ENCODE measurements around the gene GNL3L. TPM values are rescaled to one million over a fixed set of nuclear protein-coding genes. Genes with fewer than 3 reads are reported as not detected.

Gene GNL3L
- total and polyA plus RNA-seq, 2 of the 13 experiments (the other 11 are each of a cell fraction or from before 2014, with no cell fraction given) = 12.1 to 32.6 TPM

DNA sequence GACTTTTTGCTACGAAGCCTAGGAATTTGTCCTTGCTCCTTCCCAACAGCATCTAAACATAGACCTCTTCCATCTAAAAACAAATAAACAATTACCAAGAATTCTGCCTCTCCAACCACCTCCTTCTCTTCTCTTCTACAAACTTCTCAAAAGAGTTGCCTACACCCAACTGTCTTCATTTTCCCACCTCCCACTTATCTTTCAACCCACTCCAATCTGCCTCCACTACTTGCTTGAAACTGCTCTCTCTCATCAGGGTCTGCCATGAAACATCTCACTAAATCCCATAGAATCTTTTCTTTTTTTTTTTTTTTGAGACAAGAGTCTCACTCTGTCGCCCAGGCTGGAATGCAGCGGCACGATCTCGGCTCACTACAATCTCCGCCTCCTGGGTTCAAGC lies 33.1 kb upstream of the GNL3L start (continued):
- TF ChIP-seq MIXL1 (CRISPR knock-in tag; IDR thresholded peaks at IDR 0.05) (no peak), SALL1 (CRISPR knock-in tag; IDR thresholded peaks at IDR 0.05) (no peak)
- TF ChIP-seq, protein P1, sequence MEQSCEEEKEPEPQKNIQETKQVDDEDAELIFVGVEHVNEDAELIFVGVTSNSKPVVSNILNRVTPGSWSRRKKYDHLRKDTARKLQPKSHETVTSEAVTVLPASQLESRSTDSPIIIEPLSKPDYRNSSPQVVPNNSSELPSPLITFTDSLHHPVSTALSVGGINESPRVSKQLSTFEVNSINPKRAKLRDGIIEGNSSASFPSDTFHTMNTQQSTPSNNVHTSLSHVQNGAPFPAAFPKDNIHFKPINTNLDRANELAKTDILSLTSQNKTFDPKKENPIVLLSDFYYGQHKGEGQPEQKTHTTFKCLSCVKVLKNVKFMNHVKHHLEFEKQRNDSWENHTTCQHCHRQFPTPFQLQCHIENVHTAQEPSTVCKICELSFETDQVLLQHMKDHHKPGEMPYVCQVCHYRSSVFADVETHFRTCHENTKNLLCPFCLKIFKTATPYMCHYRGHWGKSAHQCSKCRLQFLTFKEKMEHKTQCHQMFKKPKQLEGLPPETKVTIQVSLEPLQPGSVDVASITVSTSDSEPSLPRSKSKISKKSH (CRISPR knock-in tag; IDR thresholded peaks at IDR 0.05; ENCODE audit: borderline replicate concordance) = no peak

DNA sequence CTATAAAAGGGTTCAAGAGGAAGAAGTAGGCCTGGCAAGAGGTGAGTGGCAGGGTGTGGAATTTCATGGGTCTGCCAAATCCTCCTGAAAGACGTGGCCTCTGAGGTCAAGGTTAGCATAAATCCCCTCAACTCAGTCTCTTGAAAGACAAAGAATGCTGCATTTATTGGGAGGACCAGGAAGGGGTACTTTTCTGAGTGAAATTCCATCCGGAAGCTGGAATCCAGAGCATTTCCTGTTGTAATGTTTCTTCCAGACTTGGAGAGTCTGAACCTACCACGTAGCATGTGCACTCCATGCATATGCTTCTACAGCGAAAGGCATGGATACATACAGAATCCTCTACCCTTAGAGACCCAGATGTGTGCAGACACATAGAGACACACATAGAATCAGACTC lies 20.6 kb upstream of the GNL3L start:
- ATAC-seq (no peak; the same call in 2 of the 3 replicates), FAIRE-seq (no peak), DNase-seq (ENCODE audit: low spot score) (no peak)
- Histone ChIP-seq H3K9me3 (ENCODE audit: low read length) (no peaks in the 10 kb centered on the region), H2AFZ (ENCODE audit: low read length) (no peak overlapping the region), H3K27ac (ENCODE audit: extremely low read length, insufficient read depth, low read length) (no peak overlapping the region), H3K27me3 (ENCODE audit: control insufficient read depth in 1 of 2, insufficient read depth in 2 of 2, low read length in 2 of 2) (no peaks in the 10 kb centered on the region), H3K4me2 (ENCODE audit: low read depth, low read length) (peak overlapping the region; percentile 18; the same call in 1 of the 2 replicates), H3K4me1 (ENCODE audit: insufficient read depth, low read length) (no peaks in the 10 kb centered on the region), H3K79me2 (ENCODE audit: insufficient read depth, low read length) (no peaks in the 10 kb centered on the region), H3K36me3 (replicated peaks in 1 of 2; ENCODE audit: control insufficient read depth in 1 of 2, insufficient read depth in 2 of 2, low read length in 2 of 2) (no peaks in the 10 kb centered on the region), H3K4me3 (replicated peaks in 1 of 3; ENCODE audit: insufficient read depth in 1 of 3, low read depth in 2 of 3, low read length in 3 of 3) (no peak overlapping the region), H3K9ac (ENCODE audit: insufficient read depth, low read depth, low read length) (no peak overlapping the region), H4K20me1 (ENCODE audit: insufficient read depth, low read length) (no peaks in the 10 kb centered on the region)
- ChIA-PET CTCF (ENCODE audit: low intra/inter-chr PET ratio, low total read pairs) (no interaction called here), POLR2A (no interaction called here)
- TF ChIP-seq RFX3 (CRISPR knock-in tag; IDR thresholded peaks at IDR 0.05) (no peak), GABPA (IDR thresholded peaks at IDR 0.05; ENCODE audit: low read depth, low read length) (no peak), GABPA (CRISPR knock-in tag; IDR thresholded peaks at IDR 0.05; ENCODE audit: low read depth) (peak; percentile 41; the same call in 1 of the 2 replicates)
- intact Hi-C loops (cut with micrococcal nuclease; ENCODE audit: unreplicated experiment) = no loop called here
- WGBS (ENCODE audit: low lambda C conversion rate) = 0% methylated on average over 1 of the region's 4 CpGs
- in situ Hi-C loops (cut with HindIII; ENCODE audit: extremely low pct_ligation_motif_present, low pct_unique_long_range_greater_than_20kb) = no loop called here
- no TSS peak for BruUV-seq (replicated peaks)

DNA sequence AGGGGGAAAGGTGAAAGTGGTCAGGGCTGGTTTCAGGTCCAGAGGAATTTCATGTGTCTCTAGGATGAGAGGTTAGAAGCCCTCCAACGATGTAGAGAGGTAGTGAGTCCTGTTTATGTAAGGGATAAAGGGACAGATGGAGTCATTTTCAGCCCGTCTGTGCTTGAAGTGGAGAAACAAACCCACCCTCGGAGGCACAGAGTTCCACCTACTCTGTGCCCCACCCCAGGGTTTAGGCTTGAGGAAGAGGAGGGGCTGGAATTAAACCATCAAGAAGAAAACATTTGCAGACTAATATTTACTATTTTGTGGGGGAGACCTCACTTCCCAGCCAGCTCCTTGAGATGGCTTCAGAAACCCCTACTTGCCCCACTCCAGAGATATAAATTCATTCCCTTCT lies 868 bp upstream of the GNL3L start:
- Histone ChIP-seq H3K9me3 (ENCODE audit: low read length) (no peaks in the 10 kb centered on the region), H3K4me3 (replicated peaks in 1 of 3; ENCODE audit: insufficient read depth in 1 of 3, low read depth in 2 of 3, low read length in 3 of 3) (peak overlapping the region in 1 of 3 experiments; percentile 68; a peak in 2 of 6 replicates), H3K4me1 (ENCODE audit: insufficient read depth, low read length) (peaks cover 33% of the 10 kb centered on the region), H3K27ac (ENCODE audit: extremely low read length, insufficient read depth, low read length) (no peak overlapping the region), H2AFZ (ENCODE audit: low read length) (peak overlapping the region; percentile 78), H3K9ac (ENCODE audit: insufficient read depth, low read depth, low read length) (no peak overlapping the region), H3K36me3 (replicated peaks in 1 of 2; ENCODE audit: control insufficient read depth in 1 of 2, insufficient read depth in 2 of 2, low read length in 2 of 2) (no peaks in the 10 kb centered on the region), H3K4me2 (ENCODE audit: low read depth, low read length) (peak overlapping the region; percentile 72), H3K27me3 (ENCODE audit: control insufficient read depth in 1 of 2, insufficient read depth in 2 of 2, low read length in 2 of 2) (no peaks in the 10 kb centered on the region; a peak in 1 of 5 replicates), H4K20me1 (ENCODE audit: insufficient read depth, low read length) (no peaks in the 10 kb centered on the region), H3K79me2 (ENCODE audit: insufficient read depth, low read length) (peaks cover 28% of the 10 kb centered on the region)
- ChIA-PET POLR2A (interaction anchor here (1.5 to 2.5 kb wide), 2 partner anchors 89 to 111 kb away, joined by 7 to 16 read pairs; partner anchors contain the start of gene TSR2), CTCF (ENCODE audit: low intra/inter-chr PET ratio, low total read pairs) (no interaction called here)
- FAIRE-seq = peak; percentile 18
- no TSS peak for BruUV-seq (replicated peaks)
- ATAC-seq = no peak
- no peak for DNase-seq (ENCODE audit: low spot score)
- TF ChIP-seq ZNF850 (CRISPR knock-in tag; conservative IDR thresholded peaks at IDR 0.05) (no peak), RBFOX2 (IDR thresholded peaks at IDR 0.05; ENCODE audit: low read depth, low read length) (no peak; the same call in 1 of the 2 replicates), ATAD3A (CRISPR knock-in tag; IDR thresholded peaks at IDR 0.05) (no peak), HIVEP1 (CRISPR knock-in tag; IDR thresholded peaks at IDR 0.05) (no peak), ZSCAN9 (CRISPR knock-in tag; IDR thresholded peaks at IDR 0.05; ENCODE audit: borderline replicate concordance) (no peak)
- TF ChIP-seq, protein P2, sequence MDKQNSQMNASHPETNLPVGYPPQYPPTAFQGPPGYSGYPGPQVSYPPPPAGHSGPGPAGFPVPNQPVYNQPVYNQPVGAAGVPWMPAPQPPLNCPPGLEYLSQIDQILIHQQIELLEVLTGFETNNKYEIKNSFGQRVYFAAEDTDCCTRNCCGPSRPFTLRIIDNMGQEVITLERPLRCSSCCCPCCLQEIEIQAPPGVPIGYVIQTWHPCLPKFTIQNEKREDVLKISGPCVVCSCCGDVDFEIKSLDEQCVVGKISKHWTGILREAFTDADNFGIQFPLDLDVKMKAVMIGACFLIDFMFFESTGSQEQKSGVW (CRISPR knock-in tag; IDR thresholded peaks at IDR 0.05; ENCODE audit: borderline replicate concordance) = no peak
- TF ChIP-seq, protein P3, sequence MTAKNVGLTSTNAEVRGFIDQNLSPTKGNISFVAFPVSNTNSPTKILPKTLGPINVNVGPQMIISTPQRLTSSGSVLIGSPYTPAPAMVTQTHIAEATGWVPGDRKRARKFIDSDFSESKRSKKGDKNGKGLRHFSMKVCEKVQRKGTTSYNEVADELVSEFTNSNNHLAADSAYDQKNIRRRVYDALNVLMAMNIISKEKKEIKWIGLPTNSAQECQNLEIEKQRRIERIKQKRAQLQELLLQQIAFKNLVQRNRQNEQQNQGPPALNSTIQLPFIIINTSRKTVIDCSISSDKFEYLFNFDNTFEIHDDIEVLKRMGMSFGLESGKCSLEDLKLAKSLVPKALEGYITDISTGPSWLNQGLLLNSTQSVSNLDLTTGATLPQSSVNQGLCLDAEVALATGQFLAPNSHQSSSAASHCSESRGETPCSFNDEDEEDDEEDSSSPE (CRISPR knock-in tag; IDR thresholded peaks at IDR 0.05) = no peak
- intact Hi-C loops (cut with micrococcal nuclease; ENCODE audit: unreplicated experiment) (no loop called here), in situ Hi-C loops (cut with HindIII; ENCODE audit: extremely low pct_ligation_motif_present, low pct_unique_long_range_greater_than_20kb) (no loop called here)
- WGBS (ENCODE audit: low lambda C conversion rate) = 100% methylated on average over 1 of the region's 3 CpGs
